ENCODE results near the gene ANO2.
"Not testable (repeated sequence)": the region's sequence is repeated elsewhere in the genome, so short reads cannot be mapped to it uniquely, and the experiment has no call there.

ANO2 gene

DNA sequence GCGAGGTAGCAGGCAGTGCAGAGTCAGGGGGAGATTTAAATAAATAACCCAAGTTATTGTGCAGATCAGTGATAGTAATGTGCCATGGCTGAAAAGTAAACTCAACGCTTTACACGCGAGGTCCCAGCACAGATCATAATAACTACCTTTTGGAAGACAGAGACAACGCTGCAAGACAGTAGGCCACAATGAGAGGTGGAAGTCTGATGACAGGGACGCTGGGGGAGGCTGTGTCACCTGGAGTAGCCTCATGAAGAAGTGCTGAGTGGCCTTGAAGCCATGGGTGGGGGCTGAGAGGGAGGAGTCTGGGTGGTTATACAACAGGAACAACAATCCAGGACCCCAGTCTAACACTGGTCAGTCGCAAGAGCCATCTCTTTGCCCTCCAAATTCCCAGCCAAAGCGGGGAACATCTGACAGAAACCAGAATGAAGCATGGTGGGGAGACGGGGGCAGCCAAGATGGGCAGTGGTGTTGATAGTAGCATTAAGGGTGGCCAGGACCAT lies 28.2 kb downstream of the ANO2 start:
- DNase-seq = no peak

DNA sequence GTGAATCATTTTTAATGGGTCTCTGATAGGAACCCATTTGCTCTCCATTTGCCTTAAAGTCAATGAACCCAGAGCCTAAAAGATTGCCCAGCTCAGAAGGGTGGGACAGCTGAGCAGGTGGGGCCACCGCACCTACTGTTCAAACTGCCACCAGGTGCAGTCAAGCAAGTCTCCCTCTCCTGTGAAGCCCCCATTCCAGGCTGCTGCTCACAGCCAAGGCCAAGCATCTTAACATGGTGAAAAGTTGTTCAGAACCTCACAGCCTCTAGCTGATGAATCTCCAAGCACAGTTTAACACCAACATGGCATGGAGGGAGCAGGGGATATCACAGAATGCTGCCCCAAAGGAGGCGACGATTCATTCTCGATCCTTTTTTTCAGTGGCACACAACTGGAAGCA lies 29.5 kb downstream of the ANO2 start:
- DNase-seq = no peak

GRCh38 chr12:5914387-5915149 lies 30.5 kb downstream of the ANO2 start:
- no peak for DNase-seq

- no peak for DNase-seq
Measured at GRCh38 chr12:5913387-5913786, 31.7 kb downstream of the ANO2 start.

GRCh38 chr12:5912437-5913334 lies 32.4 kb downstream of the ANO2 start:
- no peak for DNase-seq

GRCh38 chr12:5912011-5912410 lies 33.0 kb downstream of the ANO2 start:
- no peak for DNase-seq

DNA sequence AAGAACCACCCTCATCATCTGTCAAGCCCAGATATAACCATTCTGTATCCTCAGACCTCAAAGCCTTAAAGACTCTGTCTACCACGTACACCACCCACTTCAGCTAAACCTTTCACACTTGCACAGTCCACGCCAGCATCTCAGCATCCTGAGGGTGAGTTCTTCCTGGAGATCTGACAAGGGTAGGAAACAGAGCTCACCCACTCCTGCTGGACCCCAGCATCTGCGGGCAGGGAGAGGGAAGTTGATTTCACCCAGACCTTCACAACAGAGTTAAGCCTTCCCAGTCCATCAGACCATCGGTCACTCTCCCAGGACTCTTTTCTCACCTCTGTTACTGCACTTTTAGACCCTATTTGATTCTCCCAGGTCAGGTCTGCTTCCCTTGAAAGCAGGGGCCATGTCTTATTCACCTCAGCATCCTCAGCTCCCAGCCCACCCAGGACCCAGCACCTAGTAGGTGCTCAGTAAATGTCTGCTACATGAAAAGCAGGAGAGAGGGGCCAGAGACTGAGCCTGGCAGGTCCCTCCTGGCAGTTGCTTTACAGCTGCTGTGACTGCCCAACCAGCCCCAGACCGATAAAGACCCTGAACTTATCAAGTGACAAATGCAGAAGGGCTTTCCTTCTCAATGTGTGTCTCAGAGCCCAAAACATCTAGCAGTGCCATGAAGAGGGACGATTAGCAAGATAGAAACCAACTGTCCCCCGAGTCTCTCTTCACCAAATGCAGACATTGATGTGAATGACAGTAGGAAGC lies 34.1 kb downstream of the ANO2 start:
- DNase-seq = no peak

- DNase-seq = no peak
Measured at GRCh38 chr12:5909560-5909959, 35.5 kb downstream of the ANO2 start.

DNA sequence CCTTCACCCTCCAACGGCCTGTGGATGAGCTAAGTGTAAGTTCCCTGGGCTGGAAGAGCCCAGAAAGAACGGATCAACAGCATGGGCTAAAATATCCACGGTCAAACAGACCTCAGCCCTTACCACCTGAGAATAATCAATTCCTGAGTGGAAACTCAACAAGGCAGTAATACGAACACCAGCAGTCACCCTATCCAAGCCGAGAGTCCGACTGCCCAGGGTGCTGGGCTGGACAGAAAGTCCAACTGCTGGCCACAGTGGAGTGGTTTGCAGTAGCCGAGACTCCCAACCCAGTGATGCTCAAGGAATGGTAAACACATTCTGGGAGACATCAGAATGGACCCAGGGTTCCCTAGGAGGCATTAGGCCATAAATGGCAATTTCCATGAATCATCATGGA lies 36.8 kb downstream of the ANO2 start:
- DNase-seq = no peak

DNA sequence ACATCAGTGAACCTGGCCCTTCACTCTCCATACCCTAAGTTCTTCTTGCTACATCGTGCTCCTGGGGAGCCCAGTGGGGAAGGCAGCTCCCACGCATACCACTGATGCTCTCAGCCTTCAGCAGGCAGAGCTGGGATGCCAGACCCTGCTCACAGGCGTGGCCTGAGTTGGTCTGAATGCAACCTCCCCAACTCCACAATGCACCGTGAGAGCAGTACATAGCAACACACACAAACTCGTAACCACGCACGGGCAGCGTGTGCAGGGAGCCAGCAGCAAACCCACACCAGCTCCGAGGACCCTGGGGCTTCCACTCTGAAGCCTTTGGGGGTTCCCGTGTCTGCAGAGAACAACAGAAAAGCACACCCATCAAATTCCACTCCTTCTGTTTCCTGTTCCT lies 37.3 kb downstream of the ANO2 start:
- DNase-seq = no peak

GRCh38 chr12:5905757-5906156 lies 39.3 kb downstream of the ANO2 start:
- no peak for DNase-seq

DNA sequence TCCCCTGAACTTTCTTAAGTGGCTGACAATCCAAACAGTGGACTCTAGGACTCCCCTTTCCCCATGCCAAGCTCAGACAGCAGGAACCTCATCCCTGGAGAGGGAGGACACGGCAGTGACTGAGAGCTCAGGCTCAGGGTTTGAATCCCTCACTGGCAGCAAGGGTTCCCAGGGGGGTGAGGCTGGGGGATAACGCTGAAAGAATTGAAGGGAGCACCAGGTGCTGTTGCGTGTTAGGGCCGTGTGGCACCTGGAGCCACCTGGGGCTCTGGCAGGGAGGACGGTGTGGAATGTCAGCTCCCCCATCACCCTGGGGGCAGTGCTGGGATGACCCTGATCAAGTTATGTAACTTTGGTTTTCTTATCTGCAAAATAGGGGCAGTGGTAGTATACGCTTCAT lies 40.1 kb downstream of the ANO2 start:
- no peak for DNase-seq

- no peak for DNase-seq
Measured at GRCh38 chr12:5904441-5904840, 40.6 kb downstream of the ANO2 start.

GRCh38 chr12:5902736-5903135 lies 42.3 kb downstream of the ANO2 start:
- DNase-seq = no peak

GRCh38 chr12:5901416-5901815 lies 43.6 kb downstream of the ANO2 start:
- no peak for DNase-seq

GRCh38 chr12:5900533-5901205 lies 44.4 kb downstream of the ANO2 start:
- DNase-seq = no peak

DNA sequence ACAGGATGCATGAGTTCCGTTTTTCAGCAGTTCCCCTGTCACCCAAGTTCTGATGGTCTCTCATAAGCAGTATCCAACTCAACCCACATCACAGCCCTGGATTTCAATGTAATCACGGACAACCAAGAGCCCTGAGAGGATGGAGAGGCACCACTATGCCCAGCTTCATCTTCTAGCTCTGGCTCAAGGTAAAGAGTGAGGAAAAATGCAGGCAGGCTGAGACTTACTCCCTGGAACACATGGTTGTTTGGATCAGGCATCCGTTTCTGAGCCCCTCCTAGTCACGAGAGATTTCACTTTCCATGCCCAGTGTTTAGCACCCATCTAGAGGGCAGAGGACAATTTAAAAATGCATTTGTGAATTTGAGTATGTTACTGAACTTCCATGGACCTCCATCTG lies 45.0 kb downstream of the ANO2 start:
- DNase-seq = no peak

DNA sequence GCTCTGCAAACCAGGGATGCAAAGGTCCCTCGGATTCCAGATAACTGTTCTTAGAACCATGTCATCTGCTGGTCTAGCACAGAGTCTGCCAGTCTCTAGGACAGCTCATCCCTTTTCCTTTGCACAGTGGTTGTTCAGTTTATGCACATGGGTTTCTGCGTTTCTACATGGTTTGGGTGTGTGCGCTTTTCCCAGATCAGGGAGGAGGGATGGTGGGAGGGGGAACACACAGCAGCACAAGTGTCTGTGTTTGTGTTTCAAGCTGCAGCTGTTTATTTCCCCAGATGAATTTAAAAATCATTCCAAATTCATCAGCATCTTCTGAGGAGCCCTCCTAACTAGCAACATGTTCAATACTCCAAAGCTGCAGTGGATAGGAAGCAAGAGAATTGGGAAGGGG lies 45.4 kb downstream of the ANO2 start:
- DNase-seq = no peak

- DNase-seq = no peak
Measured at GRCh38 chr12:5898874-5899273, 46.2 kb downstream of the ANO2 start.

DNA sequence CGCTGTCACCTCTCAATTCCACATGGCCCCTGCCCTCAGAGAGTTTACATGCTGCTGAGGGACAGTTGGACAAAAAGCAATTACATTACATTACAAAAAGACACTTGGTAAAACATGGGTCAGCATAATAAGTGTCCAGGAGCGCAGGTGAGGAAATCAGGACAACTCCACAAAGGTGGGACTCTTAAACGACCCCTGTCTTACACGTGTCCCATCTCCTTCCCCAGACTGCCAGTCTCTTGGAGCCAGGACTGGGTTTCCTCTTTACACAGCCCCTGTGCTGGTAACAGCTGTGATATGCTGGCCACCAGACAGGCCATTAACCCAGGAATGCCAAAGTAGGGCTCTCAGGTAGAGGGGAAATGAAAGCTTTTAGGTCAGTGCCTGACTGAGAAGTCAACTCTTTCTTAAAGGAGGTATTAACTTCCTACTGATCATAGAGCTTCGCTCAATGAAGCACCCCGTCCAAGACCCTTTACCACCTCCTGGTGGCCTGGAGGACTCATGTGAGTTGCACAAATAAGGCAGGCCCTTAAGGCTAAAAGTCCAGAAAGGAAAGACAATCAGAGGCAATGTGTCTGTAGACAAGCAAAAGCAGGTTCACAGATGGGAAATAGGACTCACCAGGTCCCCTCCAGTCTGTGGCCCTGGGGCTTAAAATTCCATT lies 55.5 kb downstream of the ANO2 start:
- DNase-seq = peak; percentile 28

GRCh38 chr12:5888816-5889315 lies 56.2 kb downstream of the ANO2 start:
- no peak for DNase-seq

- DNase-seq = not testable (repeated sequence)
Measured at GRCh38 chr12:5887819-5888218, 57.2 kb downstream of the ANO2 start.
